ENCODE measurements around the gene DPY19L2.
"Not testable (repeated sequence)": the region's sequence is repeated elsewhere in the genome, so short reads cannot be mapped to it uniquely, and the experiment has no call there.

Gene DPY19L2

GRCh38 chr12:63668028-63668799 lies at the start of gene DPY19L2:
DPY19L2 (minus strand) TSS chr12:63668493; CDS start chr12:63668393, 100 bp downstream.
- Mint-ChIP-seq H3K27ac (peak within 1 kb of the TSS; percentile 91), H3K36me3 (ENCODE audit: low read depth) (no peaks in the 10 kb centered on the region), H3K4me1 (ENCODE audit: low read depth) (peaks cover 37% of the 10 kb centered on the region), H3K9me3 (no peaks in the 10 kb centered on the region), H3K4me3 (peak within 1 kb of the TSS; percentile 89), H3K27me3 (no peaks in the 10 kb centered on the region)

- H3K9me3 Mint-ChIP-seq; H3K4me3 Mint-ChIP-seq; H3K27ac Mint-ChIP-seq; H3K27me3 Mint-ChIP-seq; H3K36me3 Mint-ChIP-seq (ENCODE audit: low read depth): not testable (repeated sequence)
- peaks cover 47% of the 10 kb centered on the region for H3K4me1 Mint-ChIP-seq (ENCODE audit: low read depth)
These were observed 48.6 kb upstream of the DPY19L2 start for GRCh38 chr12:63716891-63717290.

GRCh38 chr12:63715107-63715625 lies 46.9 kb upstream of the DPY19L2 start:
- not testable (repeated sequence) for H3K4me3 Mint-ChIP-seq; H3K27ac Mint-ChIP-seq; H3K9me3 Mint-ChIP-seq; H3K36me3 Mint-ChIP-seq (ENCODE audit: low read depth); H3K27me3 Mint-ChIP-seq
- H3K4me1 Mint-ChIP-seq (ENCODE audit: low read depth): peaks cover 52% of the 10 kb centered on the region

GRCh38 chr12:63714409-63714808 lies 46.1 kb upstream of the DPY19L2 start:
- Mint-ChIP-seq H3K27ac (peak overlapping the region; percentile 89), H3K4me3 (peak overlapping the region; percentile 14)

GRCh38 chr12:63713681-63714075 lies 45.4 kb upstream of the DPY19L2 start:
- not testable (repeated sequence) for H3K36me3 Mint-ChIP-seq (ENCODE audit: low read depth); H3K9me3 Mint-ChIP-seq; H3K27me3 Mint-ChIP-seq
- Mint-ChIP-seq H3K27ac (peak overlapping the region; percentile 89), H3K4me1 (ENCODE audit: low read depth) (peaks cover 47% of the 10 kb centered on the region), H3K4me3 (peak overlapping the region; percentile 14)

More at GRCh38 chr12:63714409-63714808, 46.1 kb upstream of the DPY19L2 start:
- H3K9me3 Mint-ChIP-seq; H3K36me3 Mint-ChIP-seq (ENCODE audit: low read depth); H3K27me3 Mint-ChIP-seq: not testable (repeated sequence)
- H3K4me1 Mint-ChIP-seq (ENCODE audit: low read depth): peaks cover 47% of the 10 kb centered on the region

- peak overlapping the region; percentile 74 for H3K27ac Mint-ChIP-seq
- H3K4me3 Mint-ChIP-seq; H3K9me3 Mint-ChIP-seq; H3K27me3 Mint-ChIP-seq; H3K36me3 Mint-ChIP-seq (ENCODE audit: low read depth): not testable (repeated sequence)
- H3K4me1 Mint-ChIP-seq (ENCODE audit: low read depth): peaks cover 47% of the 10 kb centered on the region
These were observed 44.8 kb upstream of the DPY19L2 start for GRCh38 chr12:63712979-63713680.

GRCh38 chr12:63712376-63712974 lies 44.2 kb upstream of the DPY19L2 start:
- not testable (repeated sequence) for H3K4me3 Mint-ChIP-seq; H3K36me3 Mint-ChIP-seq (ENCODE audit: low read depth); H3K9me3 Mint-ChIP-seq; H3K27me3 Mint-ChIP-seq
- Mint-ChIP-seq H3K27ac (peak overlapping the region; percentile 74), H3K4me1 (ENCODE audit: low read depth) (peaks cover 47% of the 10 kb centered on the region)

- not testable (repeated sequence) for H3K27me3 Mint-ChIP-seq; H3K9me3 Mint-ChIP-seq; H3K27ac Mint-ChIP-seq; H3K36me3 Mint-ChIP-seq (ENCODE audit: low read depth); H3K4me3 Mint-ChIP-seq
- peaks cover 41% of the 10 kb centered on the region for H3K4me1 Mint-ChIP-seq (ENCODE audit: low read depth)
These were observed 43.0 kb upstream of the DPY19L2 start for GRCh38 chr12:63711339-63711738.

- Mint-ChIP-seq H3K4me3 (no peak overlapping the region), H3K36me3 (ENCODE audit: low read depth) (no peaks in the 10 kb centered on the region), H3K4me1 (ENCODE audit: low read depth) (peaks cover 1% of the 10 kb centered on the region), H3K9me3 (no peaks in the 10 kb centered on the region), H3K27ac (no peak overlapping the region), H3K27me3 (peaks cover 10% of the 10 kb centered on the region)
These were observed 38.0 kb upstream of the DPY19L2 start for GRCh38 chr12:63706336-63706735.

- not testable (repeated sequence) for H3K27ac Mint-ChIP-seq; H3K9me3 Mint-ChIP-seq; H3K4me3 Mint-ChIP-seq; H3K27me3 Mint-ChIP-seq; H3K4me1 Mint-ChIP-seq (ENCODE audit: low read depth); H3K36me3 Mint-ChIP-seq (ENCODE audit: low read depth)
These were observed 31.5 kb upstream of the DPY19L2 start for GRCh38 chr12:63699678-63700382.

- not testable (repeated sequence) for H3K27ac Mint-ChIP-seq; H3K27me3 Mint-ChIP-seq; H3K36me3 Mint-ChIP-seq (ENCODE audit: low read depth); H3K4me3 Mint-ChIP-seq; H3K4me1 Mint-ChIP-seq (ENCODE audit: low read depth); H3K9me3 Mint-ChIP-seq
These were observed 30.7 kb upstream of the DPY19L2 start for GRCh38 chr12:63699011-63699410.

GRCh38 chr12:63690837-63691236 lies 22.5 kb upstream of the DPY19L2 start:
- not testable (repeated sequence) for H3K4me1 Mint-ChIP-seq (ENCODE audit: low read depth); H3K27ac Mint-ChIP-seq; H3K9me3 Mint-ChIP-seq; H3K36me3 Mint-ChIP-seq (ENCODE audit: low read depth); H3K4me3 Mint-ChIP-seq
- peaks cover 16% of the 10 kb centered on the region for H3K27me3 Mint-ChIP-seq

- H3K9me3 Mint-ChIP-seq; H3K4me3 Mint-ChIP-seq; H3K27ac Mint-ChIP-seq; H3K4me1 Mint-ChIP-seq (ENCODE audit: low read depth); H3K36me3 Mint-ChIP-seq (ENCODE audit: low read depth): not testable (repeated sequence)
- peaks cover 16% of the 10 kb centered on the region for H3K27me3 Mint-ChIP-seq
These were observed 20.8 kb upstream of the DPY19L2 start for GRCh38 chr12:63689141-63689540.

- H3K27me3 Mint-ChIP-seq: peaks cover 11% of the 10 kb centered on the region
These were observed 18.3 kb upstream of the DPY19L2 start for GRCh38 chr12:63686623-63687022.

GRCh38 chr12:63685789-63686188 lies 17.5 kb upstream of the DPY19L2 start:
- not testable (repeated sequence) for H3K4me1 Mint-ChIP-seq (ENCODE audit: low read depth); H3K36me3 Mint-ChIP-seq (ENCODE audit: low read depth); H3K4me3 Mint-ChIP-seq; H3K27ac Mint-ChIP-seq; H3K9me3 Mint-ChIP-seq
- H3K27me3 Mint-ChIP-seq: peaks cover 11% of the 10 kb centered on the region

More at GRCh38 chr12:63686623-63687022, 18.3 kb upstream of the DPY19L2 start:
- H3K36me3 Mint-ChIP-seq (ENCODE audit: low read depth); H3K4me3 Mint-ChIP-seq; H3K4me1 Mint-ChIP-seq (ENCODE audit: low read depth); H3K9me3 Mint-ChIP-seq; H3K27ac Mint-ChIP-seq: not testable (repeated sequence)
